Measurements from ENCODE around the gene BEND7. TPM values are rescaled to one million over a fixed set of nuclear protein-coding genes. Genes with fewer than 3 reads are reported as not detected.

The BEND7 gene
- total and polyA plus RNA-seq, 8 donors = 4.6 to 32.1 (median 21.0) TPM

DNA sequence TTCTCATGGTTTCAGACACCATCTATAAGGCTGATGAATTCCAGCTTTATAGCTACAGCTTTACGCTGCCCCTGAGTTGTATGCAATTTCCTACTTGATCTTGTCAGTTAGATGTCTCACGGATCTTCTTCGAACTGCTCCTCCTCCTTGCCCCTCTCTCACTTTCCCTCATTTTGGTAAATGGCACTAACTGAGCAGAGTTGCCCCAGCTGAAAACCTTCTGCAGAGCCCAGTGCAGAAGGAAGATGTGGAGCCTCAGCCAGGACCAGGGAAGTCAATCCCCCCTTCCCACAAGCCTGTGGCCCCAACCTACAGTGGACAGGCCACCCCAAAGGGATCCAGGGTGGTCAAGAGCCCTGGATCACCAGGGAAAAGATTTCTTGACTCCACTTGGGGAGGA, 131.8 kb downstream of the BEND7 start:
- H3K27ac ChIP-seq = no peak overlapping the region
- TF ChIP-seq, protein P1, sequence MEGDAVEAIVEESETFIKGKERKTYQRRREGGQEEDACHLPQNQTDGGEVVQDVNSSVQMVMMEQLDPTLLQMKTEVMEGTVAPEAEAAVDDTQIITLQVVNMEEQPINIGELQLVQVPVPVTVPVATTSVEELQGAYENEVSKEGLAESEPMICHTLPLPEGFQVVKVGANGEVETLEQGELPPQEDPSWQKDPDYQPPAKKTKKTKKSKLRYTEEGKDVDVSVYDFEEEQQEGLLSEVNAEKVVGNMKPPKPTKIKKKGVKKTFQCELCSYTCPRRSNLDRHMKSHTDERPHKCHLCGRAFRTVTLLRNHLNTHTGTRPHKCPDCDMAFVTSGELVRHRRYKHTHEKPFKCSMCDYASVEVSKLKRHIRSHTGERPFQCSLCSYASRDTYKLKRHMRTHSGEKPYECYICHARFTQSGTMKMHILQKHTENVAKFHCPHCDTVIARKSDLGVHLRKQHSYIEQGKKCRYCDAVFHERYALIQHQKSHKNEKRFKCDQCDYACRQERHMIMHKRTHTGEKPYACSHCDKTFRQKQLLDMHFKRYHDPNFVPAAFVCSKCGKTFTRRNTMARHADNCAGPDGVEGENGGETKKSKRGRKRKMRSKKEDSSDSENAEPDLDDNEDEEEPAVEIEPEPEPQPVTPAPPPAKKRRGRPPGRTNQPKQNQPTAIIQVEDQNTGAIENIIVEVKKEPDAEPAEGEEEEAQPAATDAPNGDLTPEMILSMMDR (IDR thresholded peaks at IDR 0.05) = no peak
- no peak for TF ChIP-seq EP300 (IDR thresholded peaks at IDR 0.05)
- no peak for TF ChIP-seq POLR2A (IDR thresholded peaks at IDR 0.05)
- no peak for TF ChIP-seq POLR2AphosphoS5 (IDR thresholded peaks at IDR 0.05)
- no peaks in the 10 kb centered on the region for H3K27me3 ChIP-seq
- no peaks in the 10 kb centered on the region for H3K36me3 ChIP-seq
- no peak for DNase-seq
- no peaks in the 10 kb centered on the region for H3K9me3 ChIP-seq
- no peak overlapping the region for H3K4me3 ChIP-seq
- intact Hi-C loops (cut with DNase I; ENCODE audit: low total_unique reads) = no loop called here
- 91 to 97% (median 95%) methylated on average over 3 of the region's 3 CpGs for WGBS, 5 donors
- peaks cover 3 to 7% (median 5%) of the 10 kb centered on the region in 4 donors for H3K4me1 ChIP-seq

DNA sequence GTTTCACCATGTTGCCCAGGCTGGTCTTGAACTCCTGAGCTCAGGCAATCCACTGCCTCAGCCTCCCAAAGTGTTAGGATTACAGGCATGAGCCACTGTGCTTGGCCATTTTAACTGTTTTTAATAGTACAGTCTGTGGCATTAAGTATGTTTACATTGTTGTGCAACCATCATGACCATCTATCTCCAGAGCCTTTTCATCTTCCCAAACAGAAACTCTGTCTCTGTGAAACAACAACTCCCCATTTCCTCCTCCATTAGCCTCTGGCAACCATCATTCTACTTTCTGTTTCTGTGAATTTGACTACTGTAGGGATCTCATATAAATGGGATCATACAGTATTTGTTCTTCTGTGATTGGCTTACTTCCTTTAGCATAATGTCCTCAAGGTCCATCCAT, 132.4 kb downstream of the BEND7 start:
- no peaks in the 10 kb centered on the region for H3K9me3 ChIP-seq
- H3K4me3 ChIP-seq = no peak overlapping the region
- no peaks in the 10 kb centered on the region for H3K36me3 ChIP-seq
- TF ChIP-seq EP300 (IDR thresholded peaks at IDR 0.05) = no peak
- no peak for TF ChIP-seq POLR2AphosphoS5 (IDR thresholded peaks at IDR 0.05)
- TF ChIP-seq, protein P1 (IDR thresholded peaks at IDR 0.05) = no peak
- TF ChIP-seq POLR2A (IDR thresholded peaks at IDR 0.05) = no peak
- H3K27ac ChIP-seq = no peak overlapping the region
- intact Hi-C loops (cut with DNase I; ENCODE audit: low total_unique reads) = no loop called here
- no peaks in the 10 kb centered on the region for H3K27me3 ChIP-seq
- DNase-seq = no peak
- H3K4me1 ChIP-seq = peaks cover 0 to 6% (median 2%) of the 10 kb centered on the region in 4 donors

DNA sequence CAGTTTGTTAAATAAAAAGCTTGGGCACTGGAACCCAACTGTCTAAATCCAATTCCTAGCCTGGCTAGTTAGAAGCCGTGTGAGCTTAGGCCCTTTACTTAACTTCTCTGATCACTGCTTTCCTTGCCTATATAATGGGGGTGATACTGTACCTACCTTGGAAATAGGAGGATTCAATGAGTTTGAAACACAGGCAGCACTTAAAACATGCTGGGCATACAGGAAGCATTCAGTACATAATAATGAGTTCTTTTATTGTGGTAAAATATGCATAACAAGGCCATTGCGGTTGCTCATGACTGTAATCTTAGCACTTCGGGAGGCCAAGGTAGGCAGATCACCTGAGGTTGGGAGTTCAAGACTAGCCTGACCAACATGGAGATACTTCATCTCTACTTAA, 133.3 kb downstream of the BEND7 start:
- Histone ChIP-seq H3K27ac (no peak overlapping the region), H3K27me3 (no peaks in the 10 kb centered on the region), H3K9me3 (no peaks in the 10 kb centered on the region), H3K36me3 (no peaks in the 10 kb centered on the region), H3K4me1 (peaks cover 0 to under 1% (median 0%) of the 10 kb centered on the region in 4 donors), H3K4me3 (no peak overlapping the region)
- DNase-seq = no peak
- intact Hi-C loops (cut with DNase I; ENCODE audit: low total_unique reads) = no loop called here
- TF ChIP-seq EP300 (IDR thresholded peaks at IDR 0.05) (no peak), POLR2AphosphoS5 (IDR thresholded peaks at IDR 0.05) (no peak), POLR2A (IDR thresholded peaks at IDR 0.05) (no peak)
- TF ChIP-seq, protein P1 (IDR thresholded peaks at IDR 0.05) = no peak
- 75 to 96% (median 92%) methylated on average over 3 of the region's 3 CpGs for WGBS, 5 donors

DNA sequence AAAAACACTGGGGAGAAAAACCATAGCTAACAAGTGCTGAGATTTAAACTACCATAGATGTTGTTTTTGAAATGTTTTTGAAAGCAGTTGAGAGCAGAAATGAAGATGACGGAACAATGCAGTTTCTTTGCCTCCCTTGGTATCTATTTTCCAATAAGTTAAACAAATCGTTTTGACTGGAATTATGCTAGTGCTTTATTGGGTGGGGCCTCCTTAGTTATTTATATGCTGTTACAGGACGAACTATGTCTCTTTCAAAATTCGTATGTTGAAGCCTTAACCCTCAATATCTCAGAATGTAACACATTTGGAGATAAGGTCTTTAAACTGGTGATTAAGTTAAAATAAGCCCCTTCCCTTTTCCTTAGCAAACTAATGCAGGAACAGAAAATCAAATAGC, 135.2 kb downstream of the BEND7 start:
- WGBS, 5 donors = 33 to 47% (median 37%) methylated on average over 4 of the region's 4 CpGs
- Histone ChIP-seq H3K4me3 (no peak overlapping the region), H3K27me3 (no peaks in the 10 kb centered on the region), H3K4me1 (no peaks in the 10 kb centered on the region), H3K9me3 (no peaks in the 10 kb centered on the region), H3K36me3 (no peaks in the 10 kb centered on the region), H3K27ac (no peak overlapping the region)
- intact Hi-C loops (cut with DNase I; ENCODE audit: low total_unique reads) = no loop called here
- no peak for DNase-seq
- TF ChIP-seq, protein P1 (IDR thresholded peaks at IDR 0.05) = no peak
- TF ChIP-seq EP300 (IDR thresholded peaks at IDR 0.05) (no peak), POLR2AphosphoS5 (IDR thresholded peaks at IDR 0.05) (no peak), POLR2A (IDR thresholded peaks at IDR 0.05) (no peak)

Data from stomach (tissue), 9 donors.